GM12891 (cell line): ENCODE data around the gene C19orf73.

Source experiments
- PAX5 ChIP-seq: IDR thresholded peaks from 2 replicates; pipeline ENCODE4 v1.6.1; 2011; ENCODE audit warnings: low read length, moderate library complexity, mild to moderate bottlenecking; ENCODE audit not compliant: insufficient read depth, severe bottlenecking
- POLR2A ChIP-seq: IDR thresholded peaks from 2 replicates; pipeline ENCODE4 v1.6.1; 2011; ENCODE audit warnings: low read depth, low read length, control low read depth
- POLR2AphosphoS5 ChIP-seq: IDR thresholded peaks from 2 replicates; pipeline ENCODE4 v1.6.1; 2011; ENCODE audit warnings: low read depth, low read length, control low read depth
- POU2F2 ChIP-seq: IDR thresholded peaks from 2 replicates; pipeline ENCODE4 v1.6.1; 2011; ENCODE audit warnings: low read depth, mild to moderate bottlenecking, control low read depth, low read length, moderate library complexity
- SPI1 ChIP-seq: IDR thresholded peaks from 2 replicates; pipeline ENCODE4 v1.6.1; 2011; ENCODE audit warnings: low read depth, low read length, control low read depth
- TAF1 ChIP-seq: IDR thresholded peaks from 2 replicates; pipeline ENCODE4 v1.6.1; 2011; ENCODE audit warnings: low read depth, low read length, control low read depth

DNA sequence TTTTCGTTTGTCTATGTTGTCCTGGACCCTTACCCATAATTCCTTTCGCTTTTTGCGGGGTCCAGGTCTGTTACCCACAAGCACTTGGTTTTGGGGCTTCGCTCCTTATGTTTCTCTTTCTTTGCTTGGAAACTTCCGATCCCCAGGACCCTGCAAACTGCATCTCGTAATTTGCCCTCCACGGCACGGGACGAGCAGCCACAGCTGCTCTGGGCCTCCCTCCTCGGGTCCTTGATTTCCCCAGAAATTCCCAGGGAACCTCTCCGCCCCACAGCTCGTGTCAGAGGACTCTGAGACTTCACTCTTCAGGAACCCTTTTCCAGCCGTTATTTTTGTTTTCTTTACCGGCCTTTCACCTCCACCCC, 33.1 kb downstream of the C19orf73 start:
- no peak for TF ChIP-seq POLR2A
- TF ChIP-seq SPI1, result no peak
- TF ChIP-seq TAF1, result no peak
- TF ChIP-seq POLR2AphosphoS5, result no peak
- no peak for TF ChIP-seq POU2F2
- TF ChIP-seq PAX5, result no peak
